ENCODE results near the gene CFAP299.
A peak's percentile ranks its signal among the peaks of the same experiment; 100 is the strongest.
"Not testable (repeated sequence)": the region's sequence is repeated elsewhere in the genome, so short reads cannot be mapped to it uniquely, and the experiment has no call there.

Gene CFAP299

DNA sequence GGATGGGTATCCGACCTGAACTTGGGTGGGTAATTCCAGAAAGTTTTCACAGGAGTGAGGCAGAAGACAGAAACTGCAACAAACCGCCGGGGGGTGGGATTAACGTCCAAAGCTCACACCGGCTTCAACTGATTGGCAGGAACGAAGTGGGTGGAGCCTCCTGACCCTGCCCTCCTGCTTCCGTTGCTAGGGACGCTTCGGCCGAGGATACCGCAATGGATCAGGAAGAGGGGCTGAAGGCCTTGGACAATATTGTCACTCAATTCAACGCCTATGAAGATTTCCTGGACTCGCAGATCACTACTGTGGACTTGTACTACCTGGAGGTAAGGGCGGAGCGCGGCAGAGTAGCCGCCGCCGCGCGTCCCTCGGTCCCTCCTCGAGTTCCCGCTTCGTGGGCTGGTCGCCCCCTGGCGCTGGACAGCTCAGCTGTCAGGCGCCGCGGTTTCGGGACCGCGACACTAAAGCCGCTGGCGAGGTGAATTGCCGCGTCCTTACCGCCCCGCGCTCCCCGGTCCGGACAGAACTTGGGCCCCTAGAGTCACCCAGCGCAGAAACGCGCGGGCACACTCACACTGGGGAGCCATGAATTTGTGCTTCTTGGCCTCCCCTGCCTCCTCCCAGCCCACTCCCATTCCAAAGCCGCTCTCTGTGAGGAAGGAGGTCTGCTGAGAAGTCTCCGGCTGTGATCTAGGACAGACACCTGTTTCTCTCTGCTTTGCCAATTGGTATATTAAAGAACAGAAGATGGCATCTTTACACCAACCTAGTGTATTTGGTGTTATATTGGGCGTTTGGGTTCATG lies at the start of gene CFAP299:
TSS of gene CFAP299 (plus strand) at position 177 of the 805 bp plus-strand sequence.
- H3K4me3 ChIP-seq (replicated peaks; ENCODE audit: low read depth, low read length): peak within 1 kb of the TSS; percentile 73
- peak; percentile 91 for DNase-seq (ENCODE audit: low read depth)
- TF ChIP-seq CTCF (IDR thresholded peaks at IDR 0.05; ENCODE audit: low read length, missing control alignments): peak; percentile 49

GRCh38 chr4:80286451-80286850 lies 49.1 kb upstream of the CFAP299 start:
- peak overlapping the region; percentile 47 for H3K4me3 ChIP-seq (replicated peaks; ENCODE audit: low read depth, low read length)
- no peak for TF ChIP-seq CTCF (IDR thresholded peaks at IDR 0.05; ENCODE audit: low read length, missing control alignments)
- DNase-seq (ENCODE audit: low read depth): peak; percentile 36

GRCh38 chr4:80290665-80291064 lies 44.9 kb upstream of the CFAP299 start:
- not testable (repeated sequence) for H3K4me3 ChIP-seq (replicated peaks; ENCODE audit: low read depth, low read length)

GRCh38 chr4:80294206-80294605 lies 41.3 kb upstream of the CFAP299 start:
- TF ChIP-seq CTCF (IDR thresholded peaks at IDR 0.05; ENCODE audit: low read length, missing control alignments): no peak
- no peak overlapping the region for H3K4me3 ChIP-seq (replicated peaks; ENCODE audit: low read depth, low read length)
- no peak for DNase-seq (ENCODE audit: low read depth)

More at GRCh38 chr4:80290665-80291064, 44.9 kb upstream of the CFAP299 start:
- not testable (repeated sequence) for DNase-seq (ENCODE audit: low read depth)

GRCh38 chr4:80295336-80295735 lies 40.2 kb upstream of the CFAP299 start:
- TF ChIP-seq CTCF (IDR thresholded peaks at IDR 0.05; ENCODE audit: low read length, missing control alignments): no peak
- no peak overlapping the region for H3K4me3 ChIP-seq (replicated peaks; ENCODE audit: low read depth, low read length)
- DNase-seq (ENCODE audit: low read depth): no peak

DNA sequence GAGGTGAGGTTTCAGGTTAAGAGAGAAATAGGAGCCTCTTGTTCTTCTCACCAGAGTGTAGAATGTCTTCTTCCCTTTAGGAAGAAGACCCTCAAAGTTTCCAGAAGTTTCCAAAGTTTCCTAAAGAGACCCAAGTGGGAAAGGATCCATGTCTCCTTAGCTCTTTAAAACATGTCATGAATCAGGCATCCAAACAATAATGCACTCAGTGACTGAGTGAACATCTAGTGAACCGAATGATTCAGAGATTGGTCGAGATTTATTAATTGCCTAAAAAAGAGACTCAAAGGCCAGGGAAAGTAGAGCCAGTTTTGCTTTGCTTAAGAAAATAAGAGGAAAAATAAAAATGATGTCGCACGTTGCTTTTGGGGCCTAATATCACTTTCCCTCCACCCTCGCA lies 39.7 kb upstream of the CFAP299 start:
- TF ChIP-seq CTCF (IDR thresholded peaks at IDR 0.05; ENCODE audit: low read length, missing control alignments): no peak
- DNase-seq (ENCODE audit: low read depth): no peak

DNA sequence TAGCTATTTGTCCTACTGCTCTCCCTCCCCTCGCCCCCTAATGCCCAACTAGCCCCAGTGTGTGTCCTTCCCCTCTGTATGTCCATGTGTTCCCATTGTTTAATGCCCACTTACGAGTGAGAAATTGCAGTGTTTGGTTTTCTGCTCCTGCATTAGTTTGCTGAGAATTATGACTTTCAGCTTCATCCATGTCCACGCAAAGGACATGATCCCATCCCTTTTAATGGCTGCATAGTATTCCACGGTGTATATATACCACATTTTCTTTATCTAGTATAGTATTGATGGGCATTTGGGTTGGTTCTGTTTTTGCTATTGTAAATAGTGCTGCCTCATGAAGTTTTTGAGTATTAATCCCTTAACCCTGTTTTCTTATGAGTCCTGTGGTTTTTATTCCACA lies 33.6 kb upstream of the CFAP299 start:
- H3K4me3 ChIP-seq (replicated peaks; ENCODE audit: low read depth, low read length): no peak overlapping the region
- no peak for TF ChIP-seq CTCF (IDR thresholded peaks at IDR 0.05; ENCODE audit: low read length, missing control alignments)
- no peak for DNase-seq (ENCODE audit: low read depth)

More for the DNA sequence above, 39.7 kb upstream of the CFAP299 start:
- H3K4me3 ChIP-seq (replicated peaks; ENCODE audit: low read depth, low read length): no peak overlapping the region

All from fibroblast of pulmonary artery (primary cell).